Occipital lobe (tissue), 2 donors: ENCODE data around the gene NT5C3A. TPM values are rescaled to one million over a fixed set of nuclear protein-coding genes. Genes with fewer than 3 reads are reported as not detected.
A peak's percentile ranks its signal among the peaks of the same experiment; 100 is the strongest.
"Not testable (repeated sequence)": the region's sequence is repeated elsewhere in the genome, so short reads cannot be mapped to it uniquely, and the experiment has no call there.

ENCODE experiments used
- DNase-seq: peaks from one replicate; lab custom pipeline; 2025; lab: John Stamatoyannopoulos, UW
- total RNA-seq: library from RNA; depleted of rRNA; stranded (reverse); fragments of >200 nt; gene quantifications from one replicate; pipeline ENCODE4 v1.2.3, GENCODE V29; 2014

NT5C3A gene
- total RNA-seq, 1 donor from 2014 or later: 99.2 TPM

DNA sequence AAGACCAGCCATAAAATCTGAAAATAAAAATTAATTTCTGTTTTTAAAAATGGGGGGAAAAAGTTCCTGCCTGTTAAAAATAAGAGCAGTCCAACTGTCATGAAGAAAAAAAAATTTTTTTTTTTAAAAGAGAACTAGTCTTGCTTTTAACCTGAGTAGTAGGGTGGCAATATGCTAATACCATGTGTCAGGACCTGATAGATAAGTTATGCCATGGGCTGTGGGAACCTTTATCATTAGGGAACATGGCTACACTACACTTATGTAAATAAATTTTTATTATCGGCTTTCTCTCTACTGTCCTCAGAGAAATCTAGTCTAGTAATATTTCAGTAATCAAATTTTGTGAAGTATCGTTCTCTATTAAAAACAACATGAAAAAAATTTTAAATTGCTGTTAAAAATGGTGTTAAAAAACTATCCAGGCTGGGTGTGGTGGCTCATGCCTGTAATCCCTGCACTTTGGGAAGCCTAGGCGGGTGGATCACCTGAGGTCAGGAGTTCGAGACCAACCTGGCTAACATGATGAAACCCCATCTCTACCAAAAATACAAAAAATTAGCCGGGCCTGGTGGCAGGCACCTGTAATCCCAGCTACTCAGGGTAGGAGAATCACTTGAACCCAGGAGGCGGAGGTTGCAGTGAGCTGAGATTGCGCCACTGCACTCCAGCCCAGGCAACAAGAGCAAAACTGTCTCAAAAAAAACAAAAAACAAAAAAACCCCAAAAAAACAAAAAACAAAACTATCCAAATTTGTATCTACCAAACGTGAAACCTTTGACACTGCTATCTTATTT lies 20.7 kb downstream of the NT5C3A start:
- no peak for DNase-seq

DNA sequence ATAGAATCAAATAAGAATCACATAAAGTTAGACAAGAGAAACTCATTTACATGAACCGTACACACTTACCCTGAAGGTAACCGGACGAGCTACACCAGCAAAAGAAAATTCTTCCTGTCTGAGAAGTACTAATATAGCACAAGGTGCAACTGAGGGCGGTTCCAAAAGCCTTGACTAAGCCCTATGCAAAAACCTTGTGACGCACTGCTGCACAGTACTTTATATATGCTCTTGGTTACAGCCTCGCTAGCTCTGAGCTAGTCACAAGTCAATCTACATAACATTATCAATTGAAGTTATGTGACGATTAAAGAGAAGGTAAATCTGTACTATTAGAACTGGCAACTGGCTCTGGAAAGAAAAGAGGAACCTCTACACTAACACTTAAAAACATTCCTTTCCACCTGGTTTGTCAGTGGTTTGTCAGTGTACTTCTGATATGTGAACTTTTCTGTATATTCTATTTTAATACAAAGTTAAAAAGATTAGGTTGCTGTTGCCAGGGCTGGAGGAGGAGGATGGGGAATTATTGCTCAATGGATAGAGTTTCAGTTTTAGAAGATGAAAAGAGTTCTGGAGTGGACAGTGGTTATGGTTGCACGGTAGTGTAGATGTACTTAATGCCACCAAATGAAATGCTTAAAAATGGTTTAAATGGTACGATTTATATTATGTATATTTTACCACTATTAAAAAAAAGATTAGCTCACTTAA lies 21.6 kb downstream of the NT5C3A start:
- no peak for DNase-seq

DNA sequence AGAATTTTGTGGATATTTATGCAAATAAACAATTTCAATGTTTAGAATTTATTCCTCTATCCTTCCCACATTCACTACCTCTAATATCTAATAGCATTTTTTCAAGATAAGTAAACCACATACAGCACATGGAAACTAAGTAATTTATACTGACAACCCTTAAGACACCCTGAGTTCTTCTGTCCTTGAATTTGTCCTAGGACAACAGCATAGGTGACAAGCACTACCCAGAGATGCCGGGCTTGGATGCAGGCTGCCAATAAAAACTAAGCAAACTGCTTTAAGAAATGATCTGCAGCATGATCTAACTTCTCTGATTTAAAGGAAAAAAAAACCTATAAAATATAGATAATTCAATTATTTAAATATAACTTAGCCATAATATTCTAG lies 22.7 kb downstream of the NT5C3A start:
- no peak for DNase-seq

DNA sequence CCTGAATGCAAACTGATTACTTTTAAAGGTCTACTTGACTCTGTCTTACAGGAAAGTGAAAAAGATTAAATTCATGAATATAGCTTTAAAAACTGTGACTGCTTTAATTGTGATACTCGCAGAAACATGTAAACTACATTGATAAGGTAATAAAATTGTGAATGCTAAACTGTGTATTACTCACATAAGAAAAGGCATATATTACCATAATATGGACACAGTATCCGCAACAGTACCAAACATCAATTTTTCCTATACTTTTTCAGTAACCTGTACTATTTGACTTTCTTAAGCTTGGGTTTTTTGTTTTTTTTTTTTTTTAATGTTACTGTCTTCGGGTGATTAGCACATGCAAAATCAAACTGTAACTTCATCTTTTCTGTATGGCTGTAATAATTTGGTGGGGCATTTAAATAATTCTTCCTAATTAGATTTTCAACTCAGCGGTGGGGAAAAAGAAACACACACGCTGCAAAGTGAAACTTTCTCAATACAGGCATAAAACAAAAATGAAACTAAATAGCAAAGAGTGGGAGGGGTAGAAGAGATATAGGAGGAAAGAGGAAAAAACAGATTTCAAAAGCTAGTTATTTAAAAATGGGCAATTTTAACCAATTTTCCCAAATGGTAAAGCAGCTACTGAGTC lies 23.2 kb downstream of the NT5C3A start:
- no peak for DNase-seq

DNA sequence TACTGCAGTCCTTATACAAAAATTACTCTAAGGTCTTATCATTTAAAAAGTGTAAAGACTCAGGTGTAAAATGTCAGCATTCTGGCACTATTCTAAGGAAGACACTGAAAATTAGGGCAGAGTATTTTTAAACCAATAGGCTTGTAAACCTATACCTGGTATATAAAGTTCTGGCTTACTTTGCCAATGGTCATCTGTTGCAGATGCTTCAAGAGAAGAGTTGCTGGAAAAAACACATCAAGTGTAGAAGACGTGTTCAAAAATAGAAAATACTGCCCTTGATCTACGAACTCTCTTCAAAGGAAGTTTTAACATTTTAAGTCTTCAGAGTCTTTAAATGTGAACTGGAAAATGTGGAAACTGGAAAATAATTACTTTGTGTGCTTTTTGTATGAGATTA lies 23.9 kb downstream of the NT5C3A start:
- DNase-seq: no peak

DNA sequence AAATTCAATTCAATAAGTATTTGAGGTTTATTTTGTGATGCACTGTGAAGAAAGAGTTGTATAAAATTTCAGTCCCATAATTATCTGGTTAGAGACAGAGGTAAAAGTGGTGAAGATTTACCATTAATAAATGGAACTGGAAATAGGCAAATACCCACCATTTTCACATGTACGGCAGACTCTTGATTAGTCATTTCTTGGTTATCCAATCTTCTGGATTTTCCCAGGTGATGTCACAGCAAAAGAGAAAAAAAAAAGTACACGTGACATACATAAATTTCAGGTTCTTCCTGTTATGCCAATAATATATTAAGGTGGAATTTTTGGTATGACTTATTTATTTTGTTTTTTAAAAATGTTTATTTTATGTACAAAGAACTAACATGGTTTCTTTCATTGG lies 26.8 kb downstream of the NT5C3A start:
- no peak for DNase-seq

DNA sequence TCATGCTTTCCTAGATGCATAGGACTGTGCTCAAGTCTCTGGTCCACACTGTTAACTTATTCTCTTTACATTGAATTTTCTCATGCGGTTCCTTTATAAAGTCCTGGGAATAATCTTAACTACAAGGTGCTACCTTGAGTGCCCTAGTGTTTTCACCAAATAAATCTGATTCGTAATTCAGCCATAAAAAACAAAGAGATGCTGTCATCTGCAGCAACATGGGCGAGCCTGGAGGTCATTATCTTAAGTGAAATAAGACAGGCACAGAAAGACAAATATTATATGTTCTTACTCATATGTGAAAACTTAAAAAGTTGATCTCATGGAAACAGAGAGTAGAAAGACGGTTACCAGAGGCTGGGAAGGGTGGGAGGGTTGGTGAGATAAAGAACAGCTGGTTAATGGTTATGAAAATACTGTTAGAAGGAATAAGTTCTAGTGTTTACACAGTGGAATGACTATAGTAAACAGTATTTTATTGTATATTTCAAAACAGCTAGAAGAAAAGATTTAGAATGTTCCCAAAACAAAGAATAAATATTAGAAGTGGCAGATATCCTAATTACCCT lies 38.3 kb downstream of the NT5C3A start:
- no peak for DNase-seq

DNA sequence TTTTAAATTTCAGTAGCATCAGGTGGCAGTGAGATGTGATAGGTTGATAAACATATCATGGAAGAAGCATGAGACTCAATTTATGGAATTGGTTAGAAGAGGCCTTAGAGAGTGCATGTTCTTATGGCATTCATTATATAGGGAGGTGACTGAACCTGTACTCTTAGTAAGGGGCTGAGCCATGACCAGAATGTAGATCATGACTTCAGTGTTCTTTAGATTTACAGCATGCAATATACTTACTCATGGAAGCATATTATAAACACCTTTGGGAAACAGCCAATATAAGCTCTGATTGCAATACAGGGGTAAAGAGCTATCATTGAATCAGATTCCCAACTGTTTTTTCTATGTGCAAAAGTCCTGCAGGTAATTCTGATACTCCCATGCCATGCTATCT lies 50.2 kb downstream of the NT5C3A start:
- DNase-seq: no peak

DNA sequence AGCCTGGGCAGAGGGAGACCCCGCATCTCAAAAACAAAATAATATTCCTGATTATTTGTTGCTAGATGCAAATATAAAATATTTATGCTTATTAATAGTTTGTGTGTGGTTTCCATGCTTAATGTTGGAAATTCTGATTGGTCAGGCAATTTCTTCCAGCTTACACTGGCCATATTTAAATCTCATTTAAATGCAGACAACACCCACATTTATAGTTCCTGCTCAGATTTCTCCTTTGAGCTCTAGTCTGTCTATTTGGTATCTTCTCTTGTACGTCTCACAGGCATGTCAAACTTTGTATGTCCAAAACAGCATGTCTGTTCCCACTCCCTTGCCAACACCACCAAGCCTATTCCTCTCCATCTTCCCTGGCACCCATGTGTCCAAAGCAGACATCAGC lies 52.8 kb downstream of the NT5C3A start:
- no peak for DNase-seq

DNA sequence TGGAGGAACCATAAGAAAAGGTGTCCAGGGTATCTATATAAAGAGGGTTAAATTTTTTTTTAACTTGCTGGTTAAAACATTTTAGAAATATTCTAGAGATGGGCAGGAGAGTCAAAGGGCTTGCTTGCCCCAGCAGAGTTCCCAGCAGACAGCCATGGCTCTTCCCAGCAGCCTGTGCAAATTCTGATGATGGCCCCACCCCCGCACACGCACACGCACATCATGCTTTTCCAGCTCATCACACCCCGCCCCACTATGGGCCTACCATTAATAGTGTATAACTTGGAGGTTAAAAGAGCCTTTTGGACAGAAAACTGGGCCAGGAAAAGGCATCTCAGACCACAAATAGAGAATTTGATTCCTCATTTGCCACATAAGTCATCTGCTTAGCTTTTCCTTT lies 56.9 kb downstream of the NT5C3A start:
- not testable (repeated sequence) for DNase-seq

DNA sequence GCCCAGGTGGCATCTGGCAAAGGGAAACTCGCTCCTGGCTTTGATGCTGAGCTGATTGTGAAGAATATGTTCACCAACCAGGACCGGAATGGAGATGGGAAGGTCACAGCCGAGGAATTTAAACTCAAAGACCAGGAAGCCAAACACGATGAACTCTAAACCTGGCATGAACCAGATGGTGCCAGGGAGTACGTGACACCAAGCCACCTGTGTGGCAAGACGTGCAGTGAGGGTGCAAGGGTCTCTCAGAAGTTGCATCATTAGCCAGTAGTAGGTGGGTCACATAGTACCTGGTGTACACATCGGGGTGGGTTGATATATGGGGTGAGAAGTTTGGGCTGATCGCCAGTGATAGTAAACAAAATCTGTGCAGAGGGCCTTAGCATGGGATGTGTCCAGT lies 57.4 kb downstream of the NT5C3A start:
- DNase-seq: not testable (repeated sequence)

DNA sequence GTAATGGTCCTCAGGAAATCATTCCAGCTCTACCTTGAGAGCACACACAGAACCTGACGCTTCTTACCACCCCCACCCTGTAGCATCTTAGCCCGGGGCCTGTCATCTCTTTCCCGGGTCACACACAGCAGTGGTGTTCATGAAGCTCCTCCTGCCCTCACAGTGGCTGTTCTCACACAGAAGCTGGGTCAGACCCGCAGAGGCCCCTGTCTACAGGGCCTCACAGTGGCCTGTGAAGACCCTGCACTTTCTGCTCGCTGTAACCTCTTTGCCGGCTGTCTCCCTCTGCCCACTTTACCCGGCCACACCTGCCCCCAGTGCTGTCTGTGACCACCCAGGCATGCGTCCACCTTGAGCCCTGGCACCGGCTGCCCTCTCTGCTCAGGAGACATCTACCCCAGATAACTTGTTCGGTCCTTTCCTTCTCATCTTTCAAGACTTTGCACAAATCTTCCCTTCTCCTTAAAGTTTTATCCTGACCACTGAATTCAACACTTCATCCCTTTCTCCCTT lies 58.4 kb downstream of the NT5C3A start:
- not testable (repeated sequence) for DNase-seq

DNA sequence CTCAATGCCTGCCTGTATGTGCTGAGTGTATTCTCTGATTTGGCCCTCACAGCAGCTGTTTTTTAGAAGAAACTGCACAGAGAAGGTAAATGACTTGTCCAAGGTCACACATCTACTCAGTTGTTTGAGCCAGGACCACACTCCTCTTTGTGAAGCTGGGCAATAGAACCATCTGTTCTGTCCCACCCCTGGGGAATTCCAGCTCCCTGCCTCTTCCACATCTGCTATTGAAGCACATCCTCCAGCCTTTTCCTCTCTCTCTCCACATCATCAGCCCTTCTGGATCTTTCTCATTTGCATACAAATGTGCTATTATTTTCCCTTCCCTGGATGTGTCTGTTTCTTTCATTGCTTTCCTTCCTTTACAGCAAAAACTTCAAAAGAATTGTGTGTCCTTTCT lies 59.5 kb downstream of the NT5C3A start:
- not testable (repeated sequence) for DNase-seq

DNA sequence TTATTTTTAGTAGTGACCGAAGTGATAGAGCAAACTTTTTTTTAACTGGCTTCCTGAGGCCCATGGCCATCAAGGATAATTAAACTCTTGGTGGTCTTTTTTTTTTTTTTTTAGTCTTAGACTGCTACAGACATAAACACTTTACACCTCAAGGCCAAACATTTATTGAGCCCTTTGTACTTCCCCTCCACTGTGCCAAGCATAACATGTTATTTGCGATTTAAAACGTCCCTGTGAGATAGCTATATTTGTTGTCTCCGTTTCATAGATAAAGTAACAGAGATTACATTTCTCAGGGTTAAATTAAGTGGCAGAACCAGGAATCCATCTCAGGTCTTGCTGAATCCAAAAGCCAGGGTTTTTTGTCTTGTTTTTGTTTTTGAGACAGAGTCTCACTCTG lies 63.2 kb downstream of the NT5C3A start:
- DNase-seq: not testable (repeated sequence)

DNA sequence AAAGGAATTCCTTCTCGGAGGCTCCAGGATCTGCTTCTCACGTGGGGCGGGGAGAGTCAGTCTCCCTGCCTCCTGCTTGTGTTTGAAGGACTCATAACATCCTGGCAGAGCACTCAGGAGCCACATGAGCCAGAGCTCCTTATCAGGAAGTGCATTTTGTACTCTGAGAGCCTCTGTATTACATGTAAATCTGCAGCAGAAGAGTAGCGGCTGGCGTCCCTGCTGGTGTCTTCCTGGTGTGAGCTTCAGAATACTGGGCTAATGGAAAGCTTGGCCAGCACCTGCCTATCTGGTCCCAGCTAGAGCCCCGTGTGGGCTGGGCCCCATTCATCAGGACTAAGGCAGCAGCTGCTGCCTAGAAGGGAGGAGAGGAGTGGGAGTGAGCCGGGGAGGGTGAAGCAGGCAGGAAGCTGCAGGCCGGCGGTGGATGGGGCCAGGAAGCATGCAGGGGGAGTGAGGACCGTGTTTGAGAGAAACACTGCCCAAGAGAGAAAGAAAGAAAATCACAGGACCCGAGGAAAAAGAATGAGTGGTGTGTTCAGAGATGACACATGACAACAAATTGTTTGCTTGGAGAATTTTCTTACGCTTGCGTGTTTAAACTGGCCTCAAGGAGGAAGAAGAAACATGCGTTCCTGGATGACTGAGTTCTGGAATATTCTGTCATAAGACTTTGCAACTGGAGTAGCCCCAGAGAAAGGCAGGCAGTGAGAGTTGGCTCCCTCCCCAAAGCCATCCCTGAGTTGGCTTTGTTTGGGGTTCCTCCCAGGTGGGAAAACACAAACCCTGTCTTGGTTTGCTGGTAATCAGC lies 64.0 kb downstream of the NT5C3A start:
- DNase-seq: peak; percentile 27

DNA sequence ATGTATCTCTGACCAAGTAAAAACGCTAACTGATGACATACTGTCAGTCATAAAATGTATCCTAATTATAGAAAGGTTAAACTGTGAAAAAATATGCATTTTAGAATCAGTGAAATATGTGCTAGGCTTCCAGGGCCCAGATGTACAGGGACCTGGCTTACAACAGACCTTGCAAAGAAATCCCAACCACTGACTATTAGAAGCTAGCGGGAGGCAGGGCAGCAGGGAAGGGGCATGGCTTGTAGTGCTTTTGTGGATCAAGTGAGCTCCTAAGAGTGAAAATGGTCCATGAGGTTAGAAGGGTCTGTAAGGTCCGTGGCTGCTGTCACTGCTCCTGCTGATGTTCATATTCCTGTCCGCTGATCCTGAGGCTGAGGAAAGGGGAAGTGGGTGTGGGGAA lies 64.6 kb downstream of the NT5C3A start:
- DNase-seq: not testable (repeated sequence)

DNA sequence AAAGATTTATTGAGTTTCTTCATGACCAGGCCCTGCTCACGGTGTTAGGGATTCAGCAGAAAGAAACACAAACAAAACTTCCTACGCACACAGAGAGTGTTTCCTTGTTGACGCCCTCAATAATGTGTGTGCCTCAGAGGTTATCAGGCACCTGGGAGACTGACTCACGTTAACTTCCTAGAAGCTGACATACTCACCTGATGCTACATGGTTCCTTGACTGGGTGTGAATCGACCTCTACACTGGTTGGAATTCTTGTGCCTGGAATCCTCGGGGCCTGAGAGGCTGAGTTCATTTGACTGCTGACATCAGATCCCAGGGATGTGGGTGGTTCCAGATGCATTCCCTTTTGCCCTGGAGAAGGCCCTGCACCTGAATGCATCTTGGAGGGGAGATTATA lies 69.8 kb downstream of the NT5C3A start:
- DNase-seq: not testable (repeated sequence)

DNA sequence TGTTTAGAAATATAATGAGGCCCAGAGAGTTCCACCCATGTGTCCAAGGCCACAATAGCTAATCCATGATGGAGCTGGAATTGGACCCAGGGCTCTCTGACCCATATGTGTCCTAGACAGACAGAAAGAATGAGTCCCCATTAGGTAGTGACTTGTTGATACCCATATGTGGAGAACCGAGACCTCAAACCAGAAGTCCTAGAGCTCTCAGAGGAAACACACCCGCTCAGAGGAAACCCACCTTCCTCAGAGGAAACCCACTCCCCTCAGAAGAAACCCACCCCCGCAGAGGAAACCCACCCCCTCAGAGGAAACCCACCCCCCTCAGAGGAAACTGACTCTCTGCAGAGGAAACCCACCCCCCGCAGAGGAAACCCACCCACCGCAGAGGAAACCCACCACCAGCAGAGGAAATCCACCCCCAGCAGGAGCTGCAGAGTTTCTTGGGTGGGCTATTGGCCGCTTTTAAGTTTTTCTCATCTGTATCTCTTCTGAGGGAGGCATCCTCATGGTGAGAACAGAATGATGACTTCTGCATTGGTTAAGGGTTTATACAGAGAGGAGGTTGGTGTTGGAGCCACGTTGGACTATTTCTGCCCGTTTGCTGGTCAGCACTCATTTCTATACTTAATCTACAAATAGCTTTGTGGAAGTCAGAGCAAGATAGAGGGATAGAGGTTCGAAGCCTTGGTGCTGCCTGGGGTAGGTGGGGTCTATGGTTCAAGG lies 70.4 kb downstream of the NT5C3A start:
- not testable (repeated sequence) for DNase-seq

DNA sequence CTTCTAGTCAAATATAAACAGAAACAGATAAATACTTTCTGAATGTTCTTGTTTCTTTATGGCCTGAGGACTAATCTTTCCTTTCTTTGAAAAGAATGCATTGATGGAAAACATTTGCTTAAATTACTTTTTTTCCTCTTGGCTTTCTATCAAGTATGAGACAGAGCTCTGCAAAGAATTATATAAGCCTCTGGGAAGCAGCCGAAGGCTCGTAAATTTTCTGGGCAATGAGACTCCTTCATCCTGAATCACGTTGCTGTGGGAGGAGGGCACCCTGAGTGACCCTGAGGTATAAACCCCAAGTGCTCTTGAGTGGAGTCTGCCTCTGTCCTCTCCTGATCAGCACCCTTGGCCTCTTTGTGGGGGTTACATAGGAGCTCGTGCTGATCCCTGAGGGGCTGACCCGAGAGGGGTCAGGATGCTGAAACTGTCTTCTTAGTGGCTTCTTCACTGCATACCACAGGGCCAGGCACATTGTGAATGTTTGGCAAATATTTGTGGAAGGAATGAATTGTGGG lies 71.4 kb downstream of the NT5C3A start:
- not testable (repeated sequence) for DNase-seq

DNA sequence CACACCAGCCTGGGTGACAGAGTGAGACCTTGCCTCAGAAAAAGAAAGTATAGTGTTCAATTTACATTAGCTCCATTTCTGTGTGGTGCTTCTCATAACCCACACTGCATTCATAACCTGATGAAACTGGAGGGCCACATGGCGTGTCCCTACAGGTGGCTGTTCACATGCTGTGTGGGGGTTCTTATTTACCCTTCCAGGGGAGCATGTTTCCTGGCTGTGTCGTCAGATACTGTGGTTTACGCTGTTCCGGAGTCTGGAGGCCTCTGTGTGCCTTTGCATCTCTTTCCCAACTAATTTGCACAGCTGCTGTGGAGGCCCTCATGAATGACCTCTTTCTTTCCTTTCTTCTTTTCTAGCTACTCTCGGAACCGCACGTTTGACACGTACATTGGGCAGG lies 74.4 kb downstream of the NT5C3A start:
- not testable (repeated sequence) for DNase-seq
